Lung (tissue), 12 donors: Measurements from ENCODE around the gene SDK1. TPM values are rescaled to one million over a fixed set of nuclear protein-coding genes. Genes with fewer than 3 reads are reported as not detected.

Source experiments
- ATAC-seq: fragments of 200-7000 bp; cut with Tn5 transposase; one replicate; pipeline ENCODE4 v1.9.1; 2020; ENCODE audit warnings: moderate number of reproducible peaks; ENCODE audit not compliant: insufficient read depth, low FRiP score
- DNase-seq, 3 donors: peaks; one replicate each; pipeline ENCODE4 v3.0.0-alpha.2; 2013 to 2017
- H3K27ac ChIP-seq, 2 donors: one replicate each; pipeline ENCODE4 v1.5.1; 2013; ENCODE audit warnings: mild to moderate bottlenecking in 2 of 2, moderate library complexity in 2 of 2, control low read depth in 1 of 2, inconsistent platforms in 1 of 2, low read depth in 1 of 2, low read length in 1 of 2
- H3K27me3 ChIP-seq, 3 donors: one replicate each; pipeline ENCODE4 v1.5.1; 2013; ENCODE audit warnings: low read length in 2 of 3; ENCODE audit not compliant: control insufficient read depth in 3 of 3, insufficient read depth in 3 of 3
- H3K36me3 ChIP-seq, 4 donors: one replicate each; pipeline ENCODE4 v1.5.1; 2013; ENCODE audit warnings: low read length in 4 of 4, mild to moderate bottlenecking in 1 of 4, moderate library complexity in 1 of 4; ENCODE audit not compliant: control insufficient read depth in 4 of 4, insufficient read depth in 4 of 4
- H3K4me1 ChIP-seq, 5 donors: one replicate each; pipeline ENCODE4 v1.5.1; 2013; ENCODE audit warnings: low read length in 5 of 5, mild to moderate bottlenecking in 2 of 5, moderate library complexity in 1 of 5; ENCODE audit not compliant: control insufficient read depth in 5 of 5, insufficient read depth in 5 of 5
- H3K4me3 ChIP-seq: one replicate; pipeline ENCODE4 v1.5.1; 2013; ENCODE audit warnings: mild to moderate bottlenecking, control low read depth, moderate library complexity
- H3K9ac ChIP-seq, 2 donors: one replicate each; pipeline ENCODE4 v1.5.1; 2013; ENCODE audit warnings: low read length in 2 of 2, control low read depth in 1 of 2; ENCODE audit not compliant: insufficient read depth in 1 of 2
- H3K9me3 ChIP-seq, 4 donors: one replicate each; pipeline ENCODE4 v1.5.1; 2013; ENCODE audit warnings: low read length in 3 of 4, mild to moderate bottlenecking in 1 of 4, moderate library complexity in 1 of 4; ENCODE audit not compliant: control insufficient read depth in 4 of 4, insufficient read depth in 3 of 4
- WGBS, 2 donors: extraction: QIAGEN DNeasy Blood & Tissue Kit; methylation state at CpG; one replicate each; pipeline ENCODE4 v1.1.7; 2013; 5-methylcytosine and 5-hydroxymethylcytosine counted together
- polyA plus RNA-seq, 2 donors: library from polyadenylated mRNA; stranded (reverse); fragments of 200-250 nt; gene quantifications; one replicate each; pipeline ENCODE4 v1.2.1, GENCODE V29; 2013
- total RNA-seq, 2 donors: library from RNA; depleted of rRNA in 1 of 2; stranded (reverse); fragments of >200 nt in 1 of 2; gene quantifications; one replicate each; pipeline ENCODE4 v1.2.1, GENCODE V29; 2014 to 2021
- TF ChIP-seq, protein P1 (sequence below): IDR thresholded peaks from 2 replicates; pipeline ENCODE4 v1.5.1; 2012; ENCODE audit warnings: mild to moderate bottlenecking; ENCODE audit errors: control extremely low read depth, extremely low read depth
- donor health status: control.
- donor health status: control.
- donor health status: Bipolar disorder and iron deficiency.
- donor health status: healthy.
- donor health status: DM: yes; HTN: yes; CAD: no.

The SDK1 gene
- total and polyA plus RNA-seq, 4 donors: 3.7 to 30.1 (median 12.7) TPM

DNA sequence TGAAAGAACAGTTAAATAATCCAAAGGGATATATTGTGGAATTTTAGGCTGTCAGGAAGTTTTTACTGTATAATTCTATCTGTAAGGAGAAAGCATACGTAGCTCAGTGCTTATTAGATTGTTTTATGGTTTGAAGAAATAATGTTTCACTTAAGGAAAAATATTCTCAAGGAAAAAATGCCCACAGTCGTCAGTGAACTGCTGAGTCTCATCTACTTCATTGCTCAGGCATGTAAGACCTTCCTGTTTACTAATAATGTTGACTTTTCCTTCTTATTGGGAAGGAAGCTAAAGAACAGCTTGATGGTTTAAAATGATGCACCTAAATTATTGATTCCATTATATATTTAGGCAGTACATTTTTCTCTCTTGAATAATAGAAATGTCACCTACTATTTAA is 304.2 kb downstream of the SDK1 start:
- no peaks in the 10 kb centered on the region for H3K27me3 ChIP-seq
- no peak overlapping the region for H3K27ac ChIP-seq
- H3K9me3 ChIP-seq: no peaks in the 10 kb centered on the region
- H3K4me1 ChIP-seq: no peaks in the 10 kb centered on the region
- no peak overlapping the region for H3K4me3 ChIP-seq
- WGBS, 2 donors: 44 to 51% methylated on average over 2 of the region's 2 CpGs
- no peak overlapping the region for H3K9ac ChIP-seq
- ATAC-seq (no peak), DNase-seq (no peak)
- TF ChIP-seq, protein P1, sequence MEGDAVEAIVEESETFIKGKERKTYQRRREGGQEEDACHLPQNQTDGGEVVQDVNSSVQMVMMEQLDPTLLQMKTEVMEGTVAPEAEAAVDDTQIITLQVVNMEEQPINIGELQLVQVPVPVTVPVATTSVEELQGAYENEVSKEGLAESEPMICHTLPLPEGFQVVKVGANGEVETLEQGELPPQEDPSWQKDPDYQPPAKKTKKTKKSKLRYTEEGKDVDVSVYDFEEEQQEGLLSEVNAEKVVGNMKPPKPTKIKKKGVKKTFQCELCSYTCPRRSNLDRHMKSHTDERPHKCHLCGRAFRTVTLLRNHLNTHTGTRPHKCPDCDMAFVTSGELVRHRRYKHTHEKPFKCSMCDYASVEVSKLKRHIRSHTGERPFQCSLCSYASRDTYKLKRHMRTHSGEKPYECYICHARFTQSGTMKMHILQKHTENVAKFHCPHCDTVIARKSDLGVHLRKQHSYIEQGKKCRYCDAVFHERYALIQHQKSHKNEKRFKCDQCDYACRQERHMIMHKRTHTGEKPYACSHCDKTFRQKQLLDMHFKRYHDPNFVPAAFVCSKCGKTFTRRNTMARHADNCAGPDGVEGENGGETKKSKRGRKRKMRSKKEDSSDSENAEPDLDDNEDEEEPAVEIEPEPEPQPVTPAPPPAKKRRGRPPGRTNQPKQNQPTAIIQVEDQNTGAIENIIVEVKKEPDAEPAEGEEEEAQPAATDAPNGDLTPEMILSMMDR: no peak
- H3K36me3 ChIP-seq: no peaks in the 10 kb centered on the region

DNA sequence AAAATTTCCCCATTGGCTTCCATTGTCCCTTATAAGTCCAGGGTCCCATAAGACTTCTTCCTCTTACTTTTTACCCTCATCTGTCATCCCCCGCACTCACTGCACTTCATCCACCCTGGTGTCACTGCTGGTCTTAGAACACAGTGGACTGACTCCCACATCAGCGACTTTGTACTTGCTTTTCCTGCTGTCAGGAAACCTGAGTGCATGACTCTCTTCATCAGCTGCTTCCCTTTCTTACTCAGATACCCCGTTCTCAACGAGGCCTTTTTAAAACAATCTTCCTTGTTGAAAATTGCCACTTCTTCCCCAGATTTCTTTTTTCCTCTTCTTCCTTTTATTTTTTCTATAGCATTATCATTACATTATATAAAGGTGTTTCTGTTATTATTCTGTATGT is 305.4 kb downstream of the SDK1 start:
- 48 to 56% methylated on average over 4 of the region's 4 CpGs for WGBS, 2 donors
- Histone ChIP-seq H3K9ac (no peak overlapping the region), H3K4me1 (no peaks in the 10 kb centered on the region), H3K27ac (no peak overlapping the region), H3K27me3 (no peaks in the 10 kb centered on the region), H3K36me3 (no peaks in the 10 kb centered on the region), H3K9me3 (no peaks in the 10 kb centered on the region), H3K4me3 (no peak overlapping the region)
- DNase-seq (no peak), ATAC-seq (no peak)
- TF ChIP-seq, protein P1: no peak

DNA sequence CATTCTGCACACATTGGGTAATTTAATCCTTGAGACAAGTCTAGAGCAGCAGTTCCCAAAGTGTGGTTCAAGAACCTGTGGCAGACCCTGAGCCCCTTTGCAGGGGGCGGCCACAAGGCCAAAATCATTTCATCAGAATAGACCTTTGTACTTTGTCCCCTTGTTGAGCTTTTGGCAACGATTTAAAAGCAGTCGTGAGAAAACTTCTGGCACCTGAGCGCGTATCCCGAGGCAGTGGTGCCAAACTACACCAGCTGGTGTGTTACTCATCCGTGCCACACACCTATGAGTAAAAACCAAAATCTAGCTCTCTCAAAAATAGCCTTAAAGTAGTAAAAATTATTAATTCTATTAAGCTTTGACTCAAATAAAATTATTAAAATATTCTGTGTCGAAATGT is 306.8 kb downstream of the SDK1 start:
- TF ChIP-seq, protein P1: no peak
- no peak overlapping the region for H3K27ac ChIP-seq
- no peak for ATAC-seq
- H3K4me3 ChIP-seq: no peak overlapping the region
- no peak for DNase-seq
- no peaks in the 10 kb centered on the region for H3K4me1 ChIP-seq
- no peaks in the 10 kb centered on the region for H3K36me3 ChIP-seq
- WGBS, 2 donors: 91 to 93% methylated on average over 8 of the region's 8 CpGs
- no peak overlapping the region for H3K9ac ChIP-seq
- no peaks in the 10 kb centered on the region for H3K9me3 ChIP-seq
- no peaks in the 10 kb centered on the region for H3K27me3 ChIP-seq

DNA sequence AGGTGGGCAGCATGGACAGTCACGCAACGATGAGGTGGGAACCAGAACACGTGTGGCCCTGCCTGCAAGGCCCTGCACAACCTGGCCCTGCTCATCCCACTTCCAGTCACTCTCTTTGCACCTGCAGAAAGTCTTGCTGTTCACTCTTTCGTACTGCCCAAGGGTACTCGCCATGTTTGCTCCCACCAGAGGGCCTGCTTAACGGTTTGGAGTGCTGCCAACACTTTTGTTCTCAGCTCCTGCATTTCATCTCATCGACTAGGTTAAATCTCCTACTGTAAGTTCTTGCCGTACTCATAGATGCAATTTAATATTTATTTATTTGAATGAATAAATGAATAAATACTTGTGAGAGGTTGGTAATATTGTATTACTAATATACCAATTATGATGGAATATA is 315.3 kb downstream of the SDK1 start:
- H3K4me3 ChIP-seq: no peak overlapping the region
- peaks cover 0 to 3% (median 0%) of the 10 kb centered on the region in 4 donors for H3K9me3 ChIP-seq
- H3K36me3 ChIP-seq: peaks cover 0 to 2% (median 0%) of the 10 kb centered on the region in 4 donors
- no peak overlapping the region for H3K9ac ChIP-seq
- DNase-seq (peak; percentile 30 to 65 (median 34)), ATAC-seq (no peak)
- no peak overlapping the region for H3K27ac ChIP-seq
- H3K27me3 ChIP-seq: no peaks in the 10 kb centered on the region
- TF ChIP-seq, protein P1: no peak
- no peaks in the 10 kb centered on the region for H3K4me1 ChIP-seq
- WGBS, 2 donors: 81 to 84% methylated on average over 8 of the region's 8 CpGs
